Measurements from ENCODE around the gene TMEM50A.
"Not testable (repeated sequence)": the region's sequence is repeated elsewhere in the genome, so short reads cannot be mapped to it uniquely, and the experiment has no call there.

TMEM50A gene

DNA sequence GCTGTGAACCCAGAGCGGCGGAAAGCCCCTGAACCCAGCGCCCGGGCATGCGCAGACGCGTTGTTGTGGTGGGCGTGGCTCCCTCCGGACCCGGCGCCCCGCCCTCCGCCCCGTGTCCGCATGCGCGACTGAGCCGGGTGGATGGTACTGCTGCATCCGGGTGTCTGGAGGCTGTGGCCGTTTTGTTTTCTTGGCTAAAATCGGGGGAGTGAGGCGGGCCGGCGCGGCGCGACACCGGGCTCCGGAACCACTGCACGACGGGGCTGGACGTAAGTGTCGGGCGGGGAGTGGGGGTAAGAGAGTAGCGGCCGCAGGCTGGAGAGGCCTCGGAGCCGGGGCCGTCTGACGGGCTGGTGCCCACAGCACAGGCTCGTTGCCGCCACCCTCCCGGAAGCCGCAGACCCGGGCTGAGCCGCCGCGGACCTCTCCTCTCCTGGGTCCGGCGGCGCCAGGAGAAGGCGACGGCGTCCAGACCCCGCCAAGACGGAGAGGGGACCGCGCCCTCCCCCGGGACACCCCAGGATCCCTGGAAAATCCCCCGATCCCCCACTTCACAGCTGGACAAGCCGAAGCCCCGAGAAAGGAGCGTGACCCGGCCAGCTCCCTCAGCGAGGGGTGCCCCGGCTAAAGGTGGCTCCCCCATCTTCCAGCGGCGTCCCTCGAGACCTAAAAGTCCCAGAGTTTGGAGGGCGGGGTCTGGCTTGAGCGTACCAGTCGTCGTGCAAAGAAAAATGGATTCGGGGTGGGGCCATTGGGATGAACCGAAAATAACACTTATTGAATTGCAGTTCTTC, at the start of gene TMEM50A:
TMEM50A (plus strand) TSS at position 147 of the 794 bp plus-strand sequence. CDS start 2,153 bp downstream, outside the sequence.
- FAIRE-seq: peak; percentile 73

DNA sequence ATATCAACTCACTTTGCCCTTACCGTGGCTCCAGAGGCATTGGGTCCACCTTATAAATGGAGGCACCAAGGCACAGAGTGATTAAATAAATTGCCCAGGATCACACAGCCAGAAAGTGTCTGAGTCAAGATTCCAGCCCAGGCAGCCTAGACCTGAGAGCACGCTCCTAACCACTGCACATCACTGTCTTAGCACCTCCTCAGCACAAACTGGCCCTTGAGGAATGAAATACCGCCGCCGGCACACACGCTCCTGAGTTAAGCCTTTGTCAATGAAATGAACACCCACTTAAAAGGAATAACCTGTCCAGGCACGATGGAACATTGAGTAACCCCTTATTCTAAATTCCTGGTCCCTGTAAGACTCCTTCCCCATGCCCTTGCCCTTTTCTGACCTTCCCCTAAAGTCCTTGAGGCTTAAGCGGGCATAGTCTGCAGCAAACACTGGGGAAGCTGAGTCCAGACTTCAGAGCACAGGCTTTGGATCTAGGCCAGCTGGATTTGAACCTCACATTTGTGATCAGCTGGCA, 49.5 kb upstream of the TMEM50A start:
- FAIRE-seq: not testable (repeated sequence)

DNA sequence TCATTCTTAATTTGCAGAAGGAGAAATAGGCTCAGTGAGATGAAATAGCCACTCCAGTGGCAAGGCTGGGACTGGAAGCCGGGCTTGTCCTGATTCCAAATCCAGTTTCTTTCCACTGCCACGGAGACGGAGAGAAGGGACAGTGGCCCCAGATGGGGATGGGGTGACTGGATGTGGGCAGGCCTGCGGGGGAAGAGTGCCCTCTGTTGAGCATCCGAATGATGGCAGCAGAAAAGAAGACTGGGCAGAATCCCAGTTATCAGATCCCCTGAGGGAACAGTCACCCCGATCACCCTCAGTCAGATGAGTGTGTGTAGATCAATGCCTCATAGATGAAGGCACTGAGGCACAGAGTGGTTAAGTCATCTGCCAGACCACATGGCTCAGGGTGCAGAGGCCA, 48.1 kb upstream of the TMEM50A start:
- peak; percentile 62 for FAIRE-seq

DNA sequence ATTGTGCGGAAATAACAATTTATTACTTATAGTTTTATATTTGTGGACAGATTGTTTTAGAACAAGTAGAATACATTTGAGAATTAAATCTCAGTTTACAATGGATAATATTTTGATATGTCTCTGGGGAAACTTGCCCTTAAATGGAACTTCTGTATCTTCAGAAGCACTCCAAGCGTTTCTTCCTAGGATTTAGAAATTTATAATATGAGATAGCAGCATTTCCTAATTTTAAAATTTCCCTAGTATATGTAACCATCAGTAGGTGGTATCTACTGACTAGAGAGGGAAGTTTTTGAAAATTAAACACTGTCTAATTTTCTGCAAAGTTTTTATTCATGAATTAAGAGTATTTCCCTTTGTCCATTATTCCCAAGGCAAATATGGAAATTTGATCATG, 44.7 kb upstream of the TMEM50A start:
- not testable (repeated sequence) for FAIRE-seq

DNA sequence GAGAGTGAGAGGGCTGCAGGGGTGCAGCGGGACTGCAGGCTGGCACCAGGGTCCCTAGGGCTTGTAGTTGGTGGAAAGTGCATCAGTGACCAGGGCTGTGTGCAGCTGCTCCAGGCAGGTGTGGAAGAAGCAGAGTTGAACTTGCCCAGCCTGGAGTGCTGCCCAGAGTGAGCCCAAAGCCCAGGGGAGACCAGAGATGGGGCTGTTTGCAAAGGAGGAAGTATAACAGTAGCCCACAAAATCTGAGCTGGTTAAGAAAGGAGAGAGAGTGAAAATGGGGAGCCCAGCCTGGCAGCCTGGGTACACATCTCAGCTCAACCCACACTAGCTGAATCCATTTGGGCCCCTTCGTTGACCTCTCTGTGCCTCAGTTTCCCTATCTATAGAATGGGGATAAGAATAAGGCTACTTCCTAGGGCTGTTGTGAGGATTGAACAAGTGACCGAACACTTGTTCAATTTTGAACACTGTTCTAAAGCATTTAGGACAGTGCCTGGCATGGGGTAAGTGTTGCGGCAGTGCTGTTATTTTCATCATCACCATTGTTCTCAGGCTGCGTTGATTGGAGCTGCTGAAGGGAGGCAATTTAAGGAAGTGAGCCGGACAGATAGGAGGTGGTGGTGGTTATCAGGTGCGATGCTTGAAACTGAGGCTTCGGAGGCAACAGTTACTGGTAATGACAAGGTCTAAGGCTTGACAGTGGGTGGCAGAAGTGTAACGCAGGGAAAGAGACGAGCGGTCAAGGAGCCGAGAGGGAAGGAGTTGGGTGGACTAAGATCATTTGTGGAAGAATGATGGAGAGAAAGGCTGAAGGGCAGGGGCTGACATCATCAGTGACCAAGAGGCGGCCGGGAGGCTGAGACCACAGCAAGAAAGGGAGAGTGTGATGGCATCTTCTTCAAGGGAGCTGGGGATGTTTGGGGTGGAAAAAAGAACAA, 43.0 kb upstream of the TMEM50A start:
- FAIRE-seq: not testable (repeated sequence)

DNA sequence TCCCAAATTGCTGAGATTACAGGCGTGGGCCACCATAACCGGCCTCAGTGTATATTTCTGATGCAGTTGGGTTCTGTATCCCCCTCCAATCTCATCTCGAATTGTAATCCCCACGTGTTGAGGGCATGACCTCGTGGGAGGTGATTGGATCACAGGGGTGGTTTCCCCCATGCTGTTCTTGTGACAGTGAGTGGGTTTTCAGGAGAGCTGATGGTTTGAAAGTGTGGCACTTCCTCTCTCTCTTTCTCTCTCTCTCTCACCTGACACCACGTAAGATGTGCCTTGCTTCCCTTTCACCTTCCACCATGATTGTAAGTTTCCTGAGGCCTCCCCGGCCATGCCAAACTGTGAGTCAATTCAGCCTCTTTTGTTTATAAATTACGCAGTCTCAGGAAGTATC, 41.6 kb upstream of the TMEM50A start:
- not testable (repeated sequence) for FAIRE-seq

DNA sequence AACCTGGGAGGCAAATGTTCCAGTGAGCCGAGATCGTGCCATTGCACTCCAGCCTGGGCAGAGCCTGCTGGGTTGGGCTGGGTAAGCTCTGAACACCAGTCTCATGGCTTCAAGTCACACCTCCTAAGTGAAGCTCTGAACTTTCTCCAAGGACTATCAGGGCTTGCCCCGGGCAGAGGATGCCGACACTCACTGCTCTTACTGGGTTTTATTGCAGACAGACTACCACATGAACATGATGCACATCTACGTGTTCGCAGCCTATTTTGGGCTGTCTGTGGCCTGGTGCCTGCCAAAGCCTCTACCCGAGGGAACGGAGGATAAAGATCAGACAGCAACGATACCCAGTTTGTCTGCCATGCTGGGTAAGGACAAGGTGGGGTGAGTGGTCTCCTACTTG, 37.4 kb upstream of the TMEM50A start:
- FAIRE-seq: not testable (repeated sequence)

DNA sequence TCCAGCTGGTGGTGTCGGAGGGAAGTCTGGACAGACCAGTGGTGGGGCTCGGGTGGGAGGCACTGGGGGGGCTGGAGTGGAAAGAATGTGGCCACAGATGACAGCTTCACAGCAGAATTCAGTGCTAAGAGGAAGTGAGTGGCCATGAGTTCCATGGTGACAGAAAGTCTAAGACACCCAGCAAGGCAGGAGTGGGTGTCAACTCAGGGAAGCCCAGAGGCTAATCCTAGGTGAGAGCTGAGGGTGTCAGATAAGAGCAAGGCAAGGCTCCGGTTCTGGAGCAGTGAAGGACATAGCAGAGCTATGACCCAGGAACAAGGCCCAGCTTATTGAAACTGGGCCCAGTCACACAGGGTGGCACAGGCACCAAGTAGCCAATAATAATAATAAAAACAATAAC, 35.8 kb upstream of the TMEM50A start:
- FAIRE-seq: not testable (repeated sequence)

DNA sequence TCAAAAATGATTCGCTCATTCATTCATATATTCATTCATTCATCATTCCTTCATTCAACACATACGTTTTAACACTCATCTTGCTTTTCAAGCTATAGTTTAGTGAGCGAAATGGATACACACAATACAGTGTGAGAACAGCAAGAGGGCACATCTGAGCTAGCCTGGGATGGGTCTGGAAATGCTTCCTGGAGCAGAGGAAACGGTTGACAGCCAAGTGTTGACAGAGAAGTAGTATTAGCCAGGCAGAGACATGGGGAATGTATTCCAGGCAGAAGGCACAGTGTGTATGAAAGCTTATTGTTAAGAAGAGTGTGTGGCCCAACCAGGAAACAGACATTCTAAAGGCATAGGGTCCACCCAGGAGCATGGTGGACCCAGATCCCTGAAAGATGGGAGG, 33.2 kb upstream of the TMEM50A start:
- FAIRE-seq: not testable (repeated sequence)

DNA sequence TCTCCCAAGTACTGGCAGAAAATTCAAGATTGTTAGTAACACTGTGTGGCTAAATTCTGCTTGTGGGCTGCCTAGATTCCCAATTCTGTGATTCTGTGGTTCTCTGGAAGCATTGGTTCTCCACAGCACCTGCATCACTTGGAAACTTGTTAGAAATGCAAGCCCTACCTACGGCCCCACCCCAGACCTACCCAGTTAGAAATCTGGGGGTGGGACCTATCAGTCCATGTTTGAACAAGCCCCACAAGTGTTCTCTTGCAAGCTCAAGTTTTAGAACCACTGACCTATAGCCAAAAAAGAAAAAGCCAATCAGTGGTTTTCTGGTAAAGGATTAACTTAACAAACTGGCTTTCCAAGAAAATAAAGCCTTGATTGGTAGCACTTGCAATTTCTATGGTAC, 30.0 kb upstream of the TMEM50A start:
- not testable (repeated sequence) for FAIRE-seq

DNA sequence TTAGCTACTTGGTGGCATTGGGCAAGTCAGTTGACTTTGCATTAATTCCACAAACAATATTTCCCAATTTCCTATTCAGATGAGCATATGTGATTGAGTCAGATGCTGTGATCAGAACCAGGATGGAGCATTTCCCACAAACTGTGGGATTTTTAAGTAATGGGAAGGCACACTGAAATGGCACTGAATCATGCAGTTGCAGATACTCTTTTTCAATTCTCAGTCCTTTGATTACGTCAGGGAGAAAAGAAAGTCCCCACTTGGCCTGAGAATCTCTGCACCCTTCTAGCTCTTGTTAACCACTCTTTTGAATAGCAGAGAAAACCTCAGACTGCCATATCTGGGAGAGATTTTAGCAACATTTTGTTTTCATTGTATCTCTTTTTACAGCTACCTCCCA, 29.0 kb upstream of the TMEM50A start:
- FAIRE-seq: not testable (repeated sequence)

DNA sequence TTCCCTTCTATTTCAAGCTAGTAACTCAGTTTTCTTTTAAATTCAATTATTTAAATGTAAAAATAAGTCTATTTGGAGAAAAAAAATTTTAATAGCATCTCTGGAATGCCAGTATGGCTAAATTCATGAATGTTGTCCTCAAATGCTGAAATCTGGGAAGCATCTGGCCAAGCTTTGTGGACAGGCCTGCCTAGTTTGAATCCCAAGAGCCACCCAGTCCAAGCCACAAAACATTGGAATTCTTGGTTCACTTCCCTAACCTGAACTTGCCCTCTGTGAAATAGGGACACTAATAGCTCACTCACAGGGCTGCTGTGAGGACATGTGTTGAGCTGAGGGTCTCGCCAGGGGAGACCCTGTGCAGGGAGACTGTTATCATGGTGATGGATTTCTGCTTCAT, 28.6 kb upstream of the TMEM50A start:
- not testable (repeated sequence) for FAIRE-seq

DNA sequence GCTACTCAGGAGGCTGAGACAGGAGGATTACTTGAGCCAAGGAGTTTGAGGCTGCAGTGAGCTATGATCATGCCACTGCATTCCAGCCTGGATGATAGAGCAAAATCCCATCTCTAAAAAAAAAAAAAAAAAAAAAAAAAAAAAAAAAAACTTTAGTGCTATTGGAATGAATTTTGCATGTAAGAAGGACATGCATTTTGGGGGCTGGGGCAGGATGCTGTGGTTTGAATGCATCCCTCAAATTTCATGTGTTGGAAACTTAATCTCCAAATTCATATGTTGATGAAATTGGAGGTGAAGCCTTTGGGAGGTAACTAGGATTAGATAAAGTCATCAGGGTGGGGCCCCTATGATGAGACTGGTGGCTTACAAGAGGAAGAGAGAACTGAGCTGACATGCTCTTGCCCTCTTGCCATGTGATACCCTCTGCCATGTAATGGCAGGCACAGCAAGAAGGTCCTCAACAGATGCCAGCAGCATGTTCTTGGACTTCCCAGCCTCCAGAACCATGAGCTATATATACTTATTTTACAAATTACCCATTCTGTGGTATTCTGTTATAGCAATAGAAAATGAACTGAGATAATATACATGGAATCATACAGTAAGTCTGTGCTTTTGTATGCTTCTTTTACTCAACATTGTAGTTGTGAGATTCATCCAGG, 25.2 kb upstream of the TMEM50A start:
- FAIRE-seq: not testable (repeated sequence)

DNA sequence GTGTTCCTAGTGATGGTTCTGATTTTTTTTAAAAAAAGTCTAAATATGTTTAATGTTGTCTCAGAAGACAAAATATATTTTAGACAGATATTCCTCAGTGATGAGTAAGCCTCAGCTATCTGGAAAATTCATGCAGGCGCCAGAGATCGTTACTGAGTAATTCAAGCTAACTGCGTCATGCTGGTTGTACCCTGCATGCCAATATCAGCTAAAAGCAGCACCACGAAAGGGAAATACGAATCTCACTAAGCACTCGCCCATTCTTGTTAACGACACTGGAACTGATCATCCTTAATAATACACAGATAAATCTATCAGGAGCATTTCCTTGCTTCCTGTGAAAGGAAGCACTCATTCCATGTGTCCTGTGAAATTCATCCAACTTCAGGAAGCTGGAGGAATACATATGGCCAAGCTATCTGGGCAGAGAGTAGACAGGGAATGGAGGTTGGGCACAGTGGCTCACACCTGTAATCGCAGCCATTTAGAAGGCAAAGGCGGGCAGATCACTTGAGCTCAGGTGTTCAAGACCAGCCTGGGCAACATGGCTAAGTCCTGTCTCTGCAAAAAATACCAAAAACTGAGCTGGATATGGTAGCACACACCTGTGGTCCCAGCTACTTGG, 17.7 kb upstream of the TMEM50A start:
- not testable (repeated sequence) for FAIRE-seq

DNA sequence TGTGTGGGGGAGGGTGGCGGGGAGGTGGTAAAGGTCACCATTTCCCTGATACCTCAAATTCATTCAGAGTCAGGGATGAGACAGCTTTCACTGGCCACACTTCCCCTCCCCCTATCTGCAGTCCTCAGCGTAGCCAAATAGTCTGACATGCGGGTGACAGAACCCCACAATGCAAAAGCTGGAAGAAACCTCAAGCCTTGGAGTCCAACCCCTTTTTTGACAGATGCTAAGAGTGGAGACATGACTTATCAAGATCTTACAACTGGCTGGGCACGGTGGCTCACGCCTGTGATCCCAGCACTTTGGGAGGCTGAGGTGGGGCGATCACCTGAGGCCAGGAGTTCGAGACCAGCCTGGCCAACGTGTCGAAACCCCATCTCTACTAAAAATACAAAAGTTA, 16.0 kb upstream of the TMEM50A start:
- not testable (repeated sequence) for FAIRE-seq

DNA sequence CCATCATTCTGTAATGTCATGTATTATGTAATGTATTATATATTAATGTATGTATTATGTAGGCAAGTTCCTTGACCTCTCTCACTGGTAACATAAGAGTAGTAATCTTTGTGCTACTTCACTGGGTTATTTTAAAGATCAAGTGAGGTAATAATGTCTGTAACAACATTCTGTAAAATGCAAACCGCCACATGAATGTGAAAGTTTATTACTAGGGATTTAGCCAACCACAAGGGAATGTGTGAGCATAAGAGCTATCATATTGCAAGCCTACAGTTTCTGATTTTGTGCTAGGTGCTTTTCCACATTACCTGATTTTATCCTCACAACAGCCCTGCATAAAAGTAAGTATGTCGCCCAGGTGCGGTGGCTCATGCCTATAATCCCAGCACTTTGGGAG, 13.7 kb upstream of the TMEM50A start:
- not testable (repeated sequence) for FAIRE-seq

DNA sequence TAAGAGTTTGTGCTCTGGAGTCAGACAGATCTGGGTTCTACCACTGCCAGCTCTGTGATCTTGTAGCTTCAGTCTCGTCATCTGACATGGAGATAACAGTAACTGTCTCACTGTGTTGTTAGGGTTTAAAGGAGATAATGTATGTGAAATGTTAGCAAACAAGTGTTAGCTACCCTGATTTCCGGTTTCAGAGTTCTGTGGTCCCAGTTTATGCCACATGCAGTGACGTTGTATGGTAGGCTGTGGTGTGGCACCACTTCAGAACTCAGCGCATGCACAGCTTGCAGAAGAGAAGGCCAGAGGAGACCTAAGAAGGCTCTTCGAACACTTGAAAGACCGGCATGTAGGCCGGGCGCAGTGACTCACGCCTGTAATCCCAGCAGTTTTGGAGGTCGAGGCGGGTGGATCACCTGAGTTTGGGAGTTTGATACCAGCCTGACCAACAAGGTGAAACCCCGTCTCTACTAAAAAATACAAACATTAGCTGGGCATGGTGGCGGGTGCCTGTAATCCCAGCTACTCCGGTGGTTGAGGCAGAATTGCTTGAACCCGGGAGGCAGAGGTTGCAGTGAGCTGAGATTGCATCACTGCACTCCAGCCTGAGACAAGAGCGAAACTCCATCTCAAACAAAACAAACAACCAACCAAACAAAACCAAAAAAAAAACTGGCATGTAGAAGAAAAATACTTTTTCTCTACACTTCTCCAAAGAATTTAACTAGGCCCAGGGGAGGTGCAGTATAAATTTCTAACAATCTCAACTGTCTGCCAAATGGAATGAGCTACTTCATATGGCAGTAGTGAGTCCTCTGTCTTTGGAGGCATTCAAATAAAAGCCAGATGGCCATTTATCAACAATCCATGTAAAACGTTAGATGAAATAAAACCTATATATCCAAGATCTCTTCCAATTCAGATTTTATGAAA, 10.0 kb upstream of the TMEM50A start:
- not testable (repeated sequence) for FAIRE-seq

DNA sequence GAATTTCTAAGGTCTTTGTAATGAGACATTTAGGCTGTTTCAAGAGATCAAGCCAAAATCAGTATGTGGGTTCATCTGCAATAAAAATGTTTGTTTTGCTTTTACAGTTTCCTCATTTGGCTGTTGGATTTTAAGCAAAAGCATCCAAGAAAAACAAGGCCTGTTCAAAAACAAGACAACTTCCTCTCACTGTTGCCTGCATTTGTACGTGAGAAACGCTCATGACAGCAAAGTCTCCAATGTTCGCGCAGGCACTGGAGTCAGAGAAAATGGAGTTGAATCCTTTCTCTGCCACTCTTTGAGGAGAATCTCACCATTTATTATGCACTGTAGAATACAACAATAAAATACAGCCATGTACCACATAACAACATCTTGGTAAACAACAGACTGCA, 9.3 kb upstream of the TMEM50A start:
- not testable (repeated sequence) for FAIRE-seq

DNA sequence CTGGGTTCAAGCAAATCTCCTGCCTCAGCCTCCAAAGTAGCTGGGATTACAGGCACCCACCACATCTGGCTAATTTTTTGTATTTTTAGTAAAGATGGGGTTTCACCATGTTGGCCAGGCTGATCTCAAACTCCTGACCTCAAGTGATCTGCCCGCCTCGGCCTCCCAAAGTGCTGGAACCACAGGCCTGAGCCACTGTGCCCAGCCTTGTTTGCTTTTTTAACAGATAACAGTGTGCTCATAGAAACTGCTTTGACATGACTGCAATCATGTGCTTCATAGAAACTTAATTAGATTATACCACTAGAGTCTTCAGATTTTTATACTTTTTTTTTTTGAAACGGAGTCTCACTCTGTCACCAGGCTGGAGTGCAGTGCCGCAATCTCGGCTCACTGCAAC, 8.8 kb upstream of the TMEM50A start:
- FAIRE-seq: not testable (repeated sequence)

DNA sequence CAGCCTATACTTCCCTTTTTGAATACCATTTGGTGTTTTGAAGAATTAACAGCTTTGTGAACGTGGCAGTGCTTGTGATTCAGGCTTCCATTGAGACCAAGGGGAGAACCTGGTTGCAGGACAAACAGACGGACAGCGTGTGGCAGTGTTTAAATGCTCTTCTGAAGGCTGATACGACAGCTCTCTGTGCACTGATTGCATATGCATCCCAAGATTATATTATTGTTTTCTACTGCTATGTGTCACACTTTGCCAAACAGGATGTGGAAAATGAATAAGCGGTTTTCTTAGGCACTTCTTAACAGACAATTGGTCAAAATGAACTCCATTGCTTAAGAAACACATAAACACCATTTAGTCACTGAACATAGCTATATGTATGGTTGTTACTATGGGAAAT, 8.2 kb upstream of the TMEM50A start:
- not testable (repeated sequence) for FAIRE-seq

DNA sequence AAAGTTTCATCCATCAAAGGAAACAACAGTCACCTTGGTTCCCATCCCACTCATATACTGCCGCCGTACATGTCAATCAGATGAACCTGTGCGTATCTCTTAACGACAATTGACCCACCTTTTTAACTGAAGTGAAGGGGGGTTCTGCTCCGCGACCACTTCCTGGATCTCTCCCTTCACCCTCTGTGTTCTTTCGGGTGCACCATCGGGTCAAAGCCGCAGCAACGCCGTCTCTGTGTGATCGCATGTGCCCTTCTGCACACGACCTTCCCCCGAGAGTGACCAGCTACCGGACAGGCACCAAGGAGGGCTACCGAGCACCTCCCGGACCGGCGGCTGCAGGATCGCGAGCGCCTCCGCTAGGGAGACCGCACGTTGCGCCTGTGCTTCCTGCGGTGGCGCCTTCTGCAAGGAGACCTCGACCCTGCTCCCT, 1.2 kb upstream of the TMEM50A start:
- FAIRE-seq: not testable (repeated sequence)

All from TTC549 (cell line).